SH-SY5Y (cell line): ENCODE data around the gene ITGB6.

ENCODE experiments used
- GATA2 ChIP-seq: IDR thresholded peaks from 2 replicates; pipeline ENCODE4 v1.6.1; 2011; ENCODE audit warnings: mild to moderate bottlenecking, low read depth, low read length
- GATA3 ChIP-seq: IDR thresholded peaks from 2 replicates; pipeline ENCODE4 v1.6.1; 2011; ENCODE audit warnings: low read depth, mild to moderate bottlenecking, low read length, moderate library complexity

ITGB6 gene

GRCh38 chr2:160111951-160112798 is 87.9 kb downstream of the ITGB6 start:
- TF ChIP-seq GATA3: no peak
- TF ChIP-seq GATA2: no peak

- no peak for TF ChIP-seq GATA3
- no peak for TF ChIP-seq GATA2
Observed at GRCh38 chr2:160110674-160111239, 89.3 kb downstream of the ITGB6 start.

- TF ChIP-seq GATA2: no peak
- TF ChIP-seq GATA3: no peak
Observed at GRCh38 chr2:160109939-160110673, 90.0 kb downstream of the ITGB6 start.

- no peak for TF ChIP-seq GATA3
- TF ChIP-seq GATA2: no peak
Observed at GRCh38 chr2:160109243-160109642, 90.8 kb downstream of the ITGB6 start.

GRCh38 chr2:160108646-160109045 is 91.4 kb downstream of the ITGB6 start:
- TF ChIP-seq GATA3 (no peak), GATA2 (no peak)

GRCh38 chr2:160105366-160105765 is 94.7 kb downstream of the ITGB6 start:
- no peak for TF ChIP-seq GATA3
- TF ChIP-seq GATA2: no peak

- TF ChIP-seq GATA3: no peak
- TF ChIP-seq GATA2: no peak
Observed at GRCh38 chr2:160104115-160104514, 96.0 kb downstream of the ITGB6 start.

GRCh38 chr2:160097326-160097725 is 102.7 kb downstream of the ITGB6 start:
- TF ChIP-seq GATA3: no peak
- TF ChIP-seq GATA2: no peak

GRCh38 chr2:160096409-160096808 is 103.7 kb downstream of the ITGB6 start:
- no peak for TF ChIP-seq GATA3
- no peak for TF ChIP-seq GATA2

GRCh38 chr2:160092445-160092844 is 107.6 kb downstream of the ITGB6 start:
- no peak for TF ChIP-seq GATA2
- TF ChIP-seq GATA3: no peak

GRCh38 chr2:160091381-160091780 is 108.7 kb downstream of the ITGB6 start:
- no peak for TF ChIP-seq GATA3
- TF ChIP-seq GATA2: no peak

GRCh38 chr2:160087854-160088745 is 112.0 kb downstream of the ITGB6 start:
- no peak for TF ChIP-seq GATA3
- TF ChIP-seq GATA2: no peak

- no peak for TF ChIP-seq GATA2
- TF ChIP-seq GATA3: no peak
Observed at GRCh38 chr2:160085662-160086061, 114.4 kb downstream of the ITGB6 start.

- TF ChIP-seq GATA2 (no peak), GATA3 (no peak)
Observed at GRCh38 chr2:160077912-160078810, 121.9 kb downstream of the ITGB6 start.
